Cardiac fibroblast (primary cell): Measurements from ENCODE around the gene POM121L12.

Source experiments
- DNase-seq, 2 donors: peaks; one replicate each; pipeline versions ENCODE4 v3.0.0 to v3.0.0-alpha.2; 2010; ENCODE audit warnings: low read depth in 2 of 2
- H3K4me3 ChIP-seq, 2 donors: replicated peaks in 1 of 2; 1 replicate in 1 of 2; 2 replicates in 1 of 2; pipeline ENCODE4 v1.5.1; 2011; ENCODE audit warnings: low read depth in 2 of 2, low read length in 2 of 2, mild to moderate bottlenecking in 2 of 2, moderate library complexity in 1 of 2
- CTCF ChIP-seq: IDR thresholded peaks from one replicate; pipeline ENCODE4 v1.5.1; 2011; ENCODE audit warnings: low read depth, mild to moderate bottlenecking, low read length, inconsistent platforms

The POM121L12 gene

GRCh38 chr7:53003653-53004445, 31.6 kb upstream of the POM121L12 start:
- no peak for DNase-seq
- no peak overlapping the region for H3K4me3 ChIP-seq
- no peak for TF ChIP-seq CTCF

- DNase-seq: no peak
- TF ChIP-seq CTCF: no peak
These were observed 21.5 kb upstream of the POM121L12 start for GRCh38 chr7:53013925-53014324.

GRCh38 chr7:53015463-53015862, 20.0 kb upstream of the POM121L12 start:
- TF ChIP-seq CTCF: no peak
- no peak for DNase-seq
- H3K4me3 ChIP-seq: no peak overlapping the region

More at GRCh38 chr7:53013925-53014324, 21.5 kb upstream of the POM121L12 start:
- no peak overlapping the region for H3K4me3 ChIP-seq

GRCh38 chr7:53022893-53023292, 12.5 kb upstream of the POM121L12 start:
- TF ChIP-seq CTCF: no peak
- H3K4me3 ChIP-seq: no peak overlapping the region
- DNase-seq: no peak

- DNase-seq: no peak
- no peak for TF ChIP-seq CTCF
These were observed 13.2 kb downstream of the POM121L12 start for GRCh38 chr7:53048638-53049037.

GRCh38 chr7:53050433-53050832, 15.0 kb downstream of the POM121L12 start:
- no peak for DNase-seq
- no peak for TF ChIP-seq CTCF
- H3K4me3 ChIP-seq: no peak overlapping the region

More at GRCh38 chr7:53048638-53049037, 13.2 kb downstream of the POM121L12 start:
- no peak overlapping the region for H3K4me3 ChIP-seq

- H3K4me3 ChIP-seq: no peak overlapping the region
- no peak for TF ChIP-seq CTCF
- DNase-seq: no peak
These were observed 24.2 kb downstream of the POM121L12 start for GRCh38 chr7:53059591-53059990.
